Cardiac septum (tissue), 1 donor: ENCODE results near the gene POLR3A. TPM values are rescaled to one million over a fixed set of nuclear protein-coding genes. Genes with fewer than 3 reads are reported as not detected.

ENCODE experiments used
- DNase-seq: peaks from one replicate; pipeline ENCODE4 v3.0.0-alpha.2; 2020; ENCODE audit warnings: low spot score
- intact Hi-C: fragments of 100-400 bp; cut with DNase I; formaldehyde crosslinking; loops from one replicate; pipeline ENCODE4 v1.14.0; 2022
- total RNA-seq: library from RNA; stranded (reverse); fragmentation: NEBNext Ultra II Directional; extraction: Animal tissue kit (Norgen Biotek cat#: 25700); gene quantifications from one replicate; pipeline ENCODE4 v1.2.1, GENCODE V29; 2021
- donor health status: DM: no; HTN: no; CAD: no.

The POLR3A gene
- total RNA-seq, 1 donor from 2014 or later: 9.9 TPM

GRCh38 chr10:78049851-78050250 lies 20.5 kb upstream of the POLR3A start:
- DNase-seq: no peak
- intact Hi-C loops: loop anchor here (5.0 to 10.0 kb wide), 3 partner anchors 355 to 1017 kb away; partner anchors contain the start of gene ZMIZ1

GRCh38 chr10:78047314-78047891 lies 18.1 kb upstream of the POLR3A start:
- DNase-seq: peak; percentile 90
- intact Hi-C loops: loop anchor here (2.0 to 10.0 kb wide), 4 partner anchors 357 to 1149 kb away; partner anchors contain the start of gene ZMIZ1

GRCh38 chr10:78046711-78047269 lies 17.5 kb upstream of the POLR3A start:
- intact Hi-C loops: loop anchor here (2.0 to 10.0 kb wide), 4 partner anchors 358 to 1150 kb away; partner anchors contain the start of gene ZMIZ1
- no peak for DNase-seq

- intact Hi-C loops: loop anchor here (2.0 to 10.0 kb wide), 4 partner anchors 359 to 1151 kb away; partner anchors contain the start of gene ZMIZ1
- no peak for DNase-seq
Measured at GRCh38 chr10:78045856-78046255, 16.5 kb upstream of the POLR3A start.

GRCh38 chr10:78045237-78045636 lies 15.9 kb upstream of the POLR3A start:
- intact Hi-C loops: loop anchor here (5.0 to 10.0 kb wide), 3 partner anchors 360 to 1022 kb away; partner anchors contain the start of gene ZMIZ1

GRCh38 chr10:78044699-78045098 lies 15.4 kb upstream of the POLR3A start:
- intact Hi-C loops: loop anchor here (5.0 to 10.0 kb wide), 3 partner anchors 360 to 1023 kb away; partner anchors contain the start of gene ZMIZ1
- DNase-seq: no peak

More at GRCh38 chr10:78045237-78045636, 15.9 kb upstream of the POLR3A start:
- no peak for DNase-seq

- no peak for DNase-seq
- intact Hi-C loops: loop anchor here (10.0 kb wide), 1 partner anchor 361 kb away; no protein-coding TSS in a partner anchor
Measured at GRCh38 chr10:78044179-78044578, 14.9 kb upstream of the POLR3A start.

GRCh38 chr10:78042752-78043104 lies 13.4 kb upstream of the POLR3A start:
- intact Hi-C loops: loop anchor here (10.0 kb wide), 1 partner anchor 362 kb away; no protein-coding TSS in a partner anchor
- no peak for DNase-seq

GRCh38 chr10:78042058-78042751 lies 12.9 kb upstream of the POLR3A start:
- intact Hi-C loops: loop anchor here (10.0 kb wide), 1 partner anchor 363 kb away; no protein-coding TSS in a partner anchor
- DNase-seq: no peak

- no peak for DNase-seq
- intact Hi-C loops: loop anchor here (10.0 kb wide), 1 partner anchor 363 kb away; no protein-coding TSS in a partner anchor
Measured at GRCh38 chr10:78041170-78042057, 12.1 kb upstream of the POLR3A start.

GRCh38 chr10:78039743-78040142 lies 10.4 kb upstream of the POLR3A start:
- DNase-seq: no peak
- intact Hi-C loops: loop anchor here (10.0 kb wide), 1 partner anchor 365 kb away; no protein-coding TSS in a partner anchor

- DNase-seq: no peak
Measured at GRCh38 chr10:78038791-78039547, 9.7 kb upstream of the POLR3A start.

GRCh38 chr10:78038105-78038504 lies 8.8 kb upstream of the POLR3A start:
- no peak for DNase-seq
- intact Hi-C loops: no loop called here

More at GRCh38 chr10:78038791-78039547, 9.7 kb upstream of the POLR3A start:
- intact Hi-C loops: no loop called here

- DNase-seq: no peak
- intact Hi-C loops: no loop called here
Measured at GRCh38 chr10:78035933-78036583, 6.7 kb upstream of the POLR3A start.

GRCh38 chr10:78035437-78035836 lies 6.1 kb upstream of the POLR3A start:
- DNase-seq: no peak
- intact Hi-C loops: no loop called here

GRCh38 chr10:78035025-78035424 lies 5.7 kb upstream of the POLR3A start:
- no peak for DNase-seq
- intact Hi-C loops: no loop called here

GRCh38 chr10:78033637-78034470 lies 4.5 kb upstream of the POLR3A start, which contains the start of gene RPS24:
RPS24 (plus strand) TSS chr10:78033863; CDS start chr10:78033902, 39 bp downstream.
- DNase-seq: peak; percentile 96
- intact Hi-C loops: no loop called here
